HepG2 (cell line): ENCODE data around the gene HSPB6. TPM values are rescaled to one million over a fixed set of nuclear protein-coding genes. Genes with fewer than 3 reads are reported as not detected.

ENCODE experiments used
- ELF3 ChIP-seq: IDR thresholded peaks from 2 replicates; pipeline ENCODE4 v1.6.1; 2016; ENCODE audit warnings: missing genetic modification reagents, missing compliant biosample characterization
- EP300 ChIP-seq, 3 experiments: sonication (generic) in 1 of 3; formaldehyde crosslinking in 1 of 3; IDR thresholded peaks; 2 replicates each; pipeline versions ENCODE4 v1.5.1 to v1.6.1; 2011 to 2020; ENCODE audit warnings: low read depth in 2 of 3, low read length in 2 of 3, borderline replicate concordance in 1 of 3, improper control_type of control experiment in 1 of 3, mild to moderate bottlenecking in 1 of 3, missing genetic modification reagents in 1 of 3, moderate library complexity in 1 of 3
- ETV6 ChIP-seq: sonication (generic); formaldehyde crosslinking; conservative IDR thresholded peaks from 2 replicates; pipeline ENCODE4 v1.4.0; 2020; ENCODE audit warnings: missing genetic modification reagents
- FOSL1 ChIP-seq: sonication (generic); formaldehyde crosslinking; IDR thresholded peaks from 2 replicates; pipeline ENCODE4 v1.9.0; 2021; ENCODE audit warnings: missing genetic modification reagents, borderline replicate concordance
- GPN1 ChIP-seq: sonication (generic); formaldehyde crosslinking; IDR thresholded peaks from 2 replicates; pipeline ENCODE4 v1.5.1; 2020; ENCODE audit warnings: missing genetic modification reagents, borderline replicate concordance
- GZF1 ChIP-seq: sonication (generic); formaldehyde crosslinking; IDR thresholded peaks from 2 replicates; pipeline ENCODE4 v1.5.1; 2020; ENCODE audit warnings: mild to moderate bottlenecking, missing genetic modification reagents
- HOXA9 ChIP-seq: sonication (generic); formaldehyde crosslinking; IDR thresholded peaks from 2 replicates; pipeline ENCODE4 v1.8.1; 2022; ENCODE audit warnings: missing genetic modification reagents, mild to moderate bottlenecking, moderate library complexity, borderline replicate concordance
- ISX ChIP-seq: sonication (generic); formaldehyde crosslinking; conservative IDR thresholded peaks from 2 replicates; pipeline ENCODE4 v1.5.0; 2020; ENCODE audit warnings: missing genetic modification reagents
- MEF2D ChIP-seq: sonication (generic); formaldehyde crosslinking; IDR thresholded peaks from 2 replicates; pipeline ENCODE4 v1.5.1; 2020; ENCODE audit warnings: mild to moderate bottlenecking, missing genetic modification reagents
- NFE2L1 ChIP-seq: sonication (generic); formaldehyde crosslinking; IDR thresholded peaks from 2 replicates; pipeline ENCODE4 v1.4.0; 2020; ENCODE audit warnings: missing genetic modification reagents, mild to moderate bottlenecking, borderline replicate concordance
- PAX8 ChIP-seq: sonication (generic); formaldehyde crosslinking; IDR thresholded peaks from 2 replicates; pipeline ENCODE4 v1.8.0; 2022; ENCODE audit warnings: mild to moderate bottlenecking, missing genetic modification reagents, borderline replicate concordance
- SAP130 ChIP-seq: IDR thresholded peaks from 2 replicates; pipeline ENCODE4 v1.6.1; 2016; ENCODE audit warnings: low read depth
- ZFYVE20 ChIP-seq: sonication (generic); formaldehyde crosslinking; IDR thresholded peaks from 2 replicates; pipeline ENCODE4 v1.8.0; 2023; ENCODE audit warnings: low read depth, mild to moderate bottlenecking, moderate library complexity, missing genetic modification reagents, borderline replicate concordance
- ZNF547 ChIP-seq: sonication (generic); formaldehyde crosslinking; IDR thresholded peaks from 2 replicates; pipeline ENCODE4 v1.5.1; 2020; ENCODE audit warnings: mild to moderate bottlenecking, missing genetic modification reagents
- ZNF572 ChIP-seq: sonication (generic); formaldehyde crosslinking; IDR thresholded peaks from 2 replicates; pipeline ENCODE4 v1.5.1; 2020; ENCODE audit warnings: mild to moderate bottlenecking, missing genetic modification reagents
- ZNF841 ChIP-seq: sonication (generic); formaldehyde crosslinking; IDR thresholded peaks from 2 replicates; pipeline ENCODE4 v1.8.1; 2023; ENCODE audit warnings: missing genetic modification reagents, borderline replicate concordance
- polyA plus RNA-seq, 8 experiments: library from polyadenylated mRNA; depleted of rRNA in 3 of 8; stranded (reverse) in 7 of 8; unstranded in 1 of 8; fragments of >200 nt; fragmentation: Illumina TruSeq in 4 of 8; extraction: Trizol in 4 of 8; gene quantifications; 2 replicates each; pipeline versions ENCODE4 v1.2.1 to v1.2.3, GENCODE V29; 2011 to 2016; ENCODE audit warnings: low read depth in 4 of 8, missing spikeins in 1 of 8, mixed read lengths in 1 of 8; ENCODE audit not compliant: insufficient read depth in 1 of 8
- total RNA-seq, 5 experiments: library from RNA; depleted of rRNA; stranded (reverse); fragments of >200 nt; fragmentation: Illumina TruSeq; extraction: Trizol; gene quantifications; 2 replicates each; pipeline ENCODE4 v1.2.3, GENCODE V29; 2016; ENCODE audit warnings: low read depth in 1 of 5
- TF ChIP-seq, protein P1 (sequence below): sonication (generic); formaldehyde crosslinking; IDR thresholded peaks from 2 replicates; pipeline ENCODE4 v1.5.1; 2020; ENCODE audit warnings: mild to moderate bottlenecking, missing genetic modification reagents, borderline replicate concordance
- TF ChIP-seq, protein P2 (sequence below): sonication (generic); formaldehyde crosslinking; IDR thresholded peaks from 2 replicates; pipeline ENCODE4 v1.8.1; 2023; ENCODE audit warnings: mild to moderate bottlenecking, inconsistent platforms, moderate library complexity, missing genetic modification reagents, borderline replicate concordance
- TF ChIP-seq, protein P3 (sequence below): IDR thresholded peaks from 2 replicates; pipeline ENCODE4 v1.6.1; 2016; ENCODE audit warnings: mild to moderate bottlenecking
- TF ChIP-seq, protein P4 (sequence below): sonication (generic); formaldehyde crosslinking; IDR thresholded peaks from 2 replicates; pipeline ENCODE4 v1.5.0; 2020; ENCODE audit warnings: missing genetic modification reagents
- TF ChIP-seq, protein P5 (sequence below): sonication (generic); formaldehyde crosslinking; IDR thresholded peaks from 2 replicates; pipeline ENCODE4 v1.5.0; 2020; ENCODE audit warnings: mild to moderate bottlenecking, missing genetic modification reagents

HSPB6 gene
- total and polyA plus RNA-seq, 2 of the 13 experiments (the other 11 are each of a cell fraction or from before 2014, with no cell fraction given) = 0.18 TPM; not detected in 1

DNA sequence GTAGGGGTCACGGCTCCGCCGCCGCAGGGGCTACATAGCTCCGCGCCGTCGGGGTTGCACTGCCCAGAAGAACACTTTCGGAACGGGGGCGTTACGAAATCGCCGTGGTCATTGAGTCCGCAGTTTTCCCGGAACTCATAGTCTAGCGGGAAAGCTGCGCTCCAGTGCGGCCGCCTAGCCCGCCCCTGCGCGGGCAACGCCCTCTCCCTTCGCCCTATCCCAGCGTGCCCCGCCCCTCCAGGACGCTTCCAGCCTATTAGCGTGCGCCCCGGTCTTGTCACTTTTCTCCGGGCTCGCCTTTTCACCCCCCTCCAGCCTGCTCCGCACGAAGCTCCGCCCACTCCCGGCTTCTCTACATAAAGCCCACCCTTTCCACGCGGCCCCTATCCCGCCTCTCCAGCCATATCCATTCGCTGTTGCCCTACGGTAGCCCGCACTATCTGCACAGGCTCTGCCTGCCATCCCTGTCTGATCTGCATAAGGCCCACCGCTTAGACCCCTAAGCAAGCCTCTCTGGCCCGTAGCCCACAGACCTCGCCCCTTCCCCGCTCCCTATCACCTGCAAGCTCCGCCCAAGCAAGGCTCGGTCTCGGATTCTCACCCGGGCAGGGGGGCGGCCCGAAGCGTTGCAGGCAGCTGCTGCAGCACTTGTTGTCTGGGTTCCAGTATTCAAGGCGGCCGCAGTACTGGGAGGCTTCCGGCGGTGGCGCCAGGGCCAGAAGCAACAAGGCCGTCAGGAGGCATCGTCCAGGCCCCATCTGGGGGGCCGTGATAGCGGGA is 16.2 kb downstream of the HSPB6 start (continued):
- TF ChIP-seq, protein P1, sequence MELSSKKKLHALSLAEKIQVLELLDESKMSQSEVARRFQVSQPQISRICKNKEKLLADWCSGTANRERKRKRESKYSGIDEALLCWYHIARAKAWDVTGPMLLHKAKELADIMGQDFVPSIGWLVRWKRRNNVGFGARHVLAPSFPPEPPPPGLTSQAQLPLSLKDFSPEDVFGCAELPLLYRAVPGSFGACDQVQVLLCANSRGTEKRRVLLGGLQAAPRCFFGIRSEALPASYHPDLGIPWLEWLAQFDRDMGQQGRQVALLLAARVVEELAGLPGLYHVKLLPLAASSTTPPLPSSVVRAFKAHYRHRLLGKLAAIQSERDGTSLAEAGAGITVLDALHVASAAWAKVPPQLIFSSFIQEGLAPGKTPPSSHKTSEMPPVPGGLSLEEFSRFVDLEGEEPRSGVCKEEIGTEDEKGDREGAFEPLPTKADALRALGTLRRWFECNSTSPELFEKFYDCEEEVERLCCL (CRISPR knock-in tag) = no peak
- TF ChIP-seq HOXA9 (CRISPR knock-in tag) (peak; percentile 57; the same call in 1 of the 2 replicates), ZNF841 (no peak), SAP130 (CRISPR knock-in tag) (peak; percentile 93), MEF2D (peak; percentile 66), ZFYVE20 (CRISPR knock-in tag) (no peak), ISX (CRISPR knock-in tag) (no peak), ZNF547 (CRISPR knock-in tag) (peak; percentile 53; the same call in 1 of the 2 replicates), FOSL1 (CRISPR knock-in tag) (no peak), GZF1 (CRISPR knock-in tag) (0 out of 2 replicates have a peak, but pooled peaks have one; percentile 24), EP300 (IDR thresholded peaks at IDR 0.05; ENCODE audit: low read depth in 2 of 2, low read length in 2 of 2) (peak in 1 of 2 experiments; percentile 29; a peak in 1 of 4 replicates), EP300 (CRISPR knock-in tag; IDR thresholded peaks at IDR 0.05; ENCODE audit: borderline replicate concordance) (no peak; the same call in 1 of the 2 replicates), ZNF572 (CRISPR knock-in tag) (no peak), ETV6 (CRISPR knock-in tag) (no peak), ELF3 (CRISPR knock-in tag) (peak; percentile 52; the same call in 1 of the 2 replicates), PAX8 (no peak), NFE2L1 (CRISPR knock-in tag) (peak; percentile 68; the same call in 1 of the 2 replicates), GPN1 (no peak)
- TF ChIP-seq, protein P2, sequence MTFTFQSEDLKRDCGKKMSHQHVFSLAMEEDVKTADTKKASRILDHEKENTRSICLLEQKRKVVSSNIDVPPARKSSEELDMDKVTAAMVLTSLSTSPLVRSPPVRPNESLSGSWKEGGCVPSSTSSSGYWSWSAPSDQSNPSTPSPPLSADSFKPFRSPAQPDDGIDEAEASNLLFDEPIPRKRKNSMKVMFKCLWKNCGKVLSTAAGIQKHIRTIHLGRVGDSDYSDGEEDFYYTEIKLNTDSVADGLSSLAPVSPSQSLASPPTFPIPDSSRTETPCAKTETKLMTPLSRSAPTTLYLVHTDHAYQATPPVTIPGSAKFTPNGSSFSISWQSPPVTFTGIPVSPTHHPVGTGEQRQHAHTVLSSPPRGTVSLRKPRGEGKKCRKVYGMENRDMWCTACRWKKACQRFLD (CRISPR knock-in tag) = peak; percentile 37; the same call in 1 of the 2 replicates
- TF ChIP-seq, protein P3, sequence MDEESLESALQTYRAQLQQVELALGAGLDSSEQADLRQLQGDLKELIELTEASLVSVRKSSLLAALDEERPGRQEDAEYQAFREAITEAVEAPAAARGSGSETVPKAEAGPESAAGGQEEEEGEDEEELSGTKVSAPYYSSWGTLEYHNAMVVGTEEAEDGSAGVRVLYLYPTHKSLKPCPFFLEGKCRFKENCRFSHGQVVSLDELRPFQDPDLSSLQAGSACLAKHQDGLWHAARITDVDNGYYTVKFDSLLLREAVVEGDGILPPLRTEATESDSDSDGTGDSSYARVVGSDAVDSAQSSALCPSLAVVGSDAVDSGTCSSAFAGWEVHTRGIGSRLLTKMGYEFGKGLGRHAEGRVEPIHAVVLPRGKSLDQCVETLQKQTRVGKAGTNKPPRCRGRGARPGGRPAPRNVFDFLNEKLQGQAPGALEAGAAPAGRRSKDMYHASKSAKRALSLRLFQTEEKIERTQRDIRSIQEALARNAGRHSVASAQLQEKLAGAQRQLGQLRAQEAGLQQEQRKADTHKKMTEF = peak; percentile 87; the same call in 1 of the 2 replicates
- TF ChIP-seq, protein P4, sequence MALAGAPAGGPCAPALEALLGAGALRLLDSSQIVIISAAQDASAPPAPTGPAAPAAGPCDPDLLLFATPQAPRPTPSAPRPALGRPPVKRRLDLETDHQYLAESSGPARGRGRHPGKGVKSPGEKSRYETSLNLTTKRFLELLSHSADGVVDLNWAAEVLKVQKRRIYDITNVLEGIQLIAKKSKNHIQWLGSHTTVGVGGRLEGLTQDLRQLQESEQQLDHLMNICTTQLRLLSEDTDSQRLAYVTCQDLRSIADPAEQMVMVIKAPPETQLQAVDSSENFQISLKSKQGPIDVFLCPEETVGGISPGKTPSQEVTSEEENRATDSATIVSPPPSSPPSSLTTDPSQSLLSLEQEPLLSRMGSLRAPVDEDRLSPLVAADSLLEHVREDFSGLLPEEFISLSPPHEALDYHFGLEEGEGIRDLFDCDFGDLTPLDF (CRISPR knock-in tag) = peak; percentile 60; the same call in 1 of the 2 replicates
- TF ChIP-seq, protein P5, sequence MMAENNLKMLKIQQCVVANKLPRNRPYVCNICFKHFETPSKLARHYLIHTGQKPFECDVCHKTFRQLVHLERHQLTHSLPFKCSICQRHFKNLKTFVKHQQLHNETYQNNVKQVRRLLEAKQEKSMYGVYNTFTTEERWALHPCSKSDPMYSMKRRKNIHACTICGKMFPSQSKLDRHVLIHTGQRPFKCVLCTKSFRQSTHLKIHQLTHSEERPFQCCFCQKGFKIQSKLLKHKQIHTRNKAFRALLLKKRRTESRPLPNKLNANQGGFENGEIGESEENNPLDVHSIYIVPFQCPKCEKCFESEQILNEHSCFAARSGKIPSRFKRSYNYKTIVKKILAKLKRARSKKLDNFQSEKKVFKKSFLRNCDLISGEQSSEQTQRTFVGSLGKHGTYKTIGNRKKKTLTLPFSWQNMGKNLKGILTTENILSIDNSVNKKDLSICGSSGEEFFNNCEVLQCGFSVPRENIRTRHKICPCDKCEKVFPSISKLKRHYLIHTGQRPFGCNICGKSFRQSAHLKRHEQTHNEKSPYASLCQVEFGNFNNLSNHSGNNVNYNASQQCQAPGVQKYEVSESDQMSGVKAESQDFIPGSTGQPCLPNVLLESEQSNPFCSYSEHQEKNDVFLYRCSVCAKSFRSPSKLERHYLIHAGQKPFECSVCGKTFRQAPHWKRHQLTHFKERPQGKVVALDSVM (CRISPR knock-in tag) = no peak; the same call in 1 of the 2 replicates
